Measurements from ENCODE around the gene ERC2. TPM values are rescaled to one million over a fixed set of nuclear protein-coding genes. Genes with fewer than 3 reads are reported as not detected.

Gene ERC2
- total and polyA plus RNA-seq, 2 of the 8 experiments (the other 6 are each of a cell fraction or from before 2014, with no cell fraction given) = 16.4 to 22.8 TPM

DNA sequence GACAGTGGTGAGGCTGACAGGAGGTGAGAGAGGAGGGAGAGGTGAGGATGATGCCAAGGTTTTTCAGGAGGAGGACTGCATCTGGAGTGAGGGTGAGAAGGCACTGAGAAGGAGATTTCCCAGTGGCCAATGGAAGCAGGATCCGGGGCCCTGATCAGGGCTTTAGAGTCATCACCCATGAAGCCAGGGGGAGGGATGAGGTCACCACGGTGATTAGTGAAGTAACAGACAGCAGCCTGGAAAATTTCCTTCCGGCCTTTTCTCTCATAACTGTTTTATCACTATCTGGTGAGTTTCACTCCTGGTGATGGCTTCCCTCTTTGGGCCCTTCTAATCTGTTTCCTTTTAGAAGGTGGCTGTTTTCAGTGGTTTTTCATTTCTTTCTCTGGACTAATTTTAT lies 900.7 kb downstream of the ERC2 start (continued):
- no peak for TF ChIP-seq CTBP2 (IDR thresholded peaks at IDR 0.05; ENCODE audit: borderline replicate concordance, insufficient read depth, insufficient read length, low read length)
- TF ChIP-seq BCL11A (IDR thresholded peaks at IDR 0.05; ENCODE audit: low read depth in 2 of 2, low read length in 2 of 2) = no peak
- TF ChIP-seq EP300 (IDR thresholded peaks at IDR 0.05; ENCODE audit: borderline replicate concordance in 1 of 2, low read depth in 2 of 2, low read length in 2 of 2) = no peak

All from H1 (cell line).